ENCODE results near the gene IL25. TPM values are rescaled to one million over a fixed set of nuclear protein-coding genes. Genes with fewer than 3 reads are reported as not detected.

Gene IL25
- total and polyA plus RNA-seq, 2 of the 8 experiments (the other 6 are each of a cell fraction or from before 2014, with no cell fraction given), result not detected

DNA sequence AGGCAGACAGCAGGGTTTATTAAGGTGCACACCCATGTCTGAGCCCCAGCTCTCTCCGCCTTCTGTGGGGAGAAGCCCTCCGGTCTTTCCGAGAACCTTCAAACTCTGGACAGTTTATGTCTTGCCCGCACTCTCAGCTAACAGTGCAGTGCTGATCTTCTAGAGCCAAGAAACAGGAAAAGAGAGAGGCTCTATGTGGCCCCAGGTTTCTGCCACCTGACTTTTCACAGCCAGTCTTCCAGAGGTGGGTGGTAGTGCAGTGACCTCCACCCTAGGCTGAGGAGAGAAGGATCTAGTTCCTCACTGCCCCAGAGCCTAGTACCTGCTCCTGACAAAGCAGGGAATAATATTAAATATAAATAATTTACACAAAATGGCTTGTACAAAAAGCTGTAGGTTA is 15.9 kb upstream of the IL25 start (continued):
- TF ChIP-seq GTF2F1 (IDR thresholded peaks at IDR 0.05; ENCODE audit: borderline replicate concordance, low read depth, low read length), result no peak
- no peak for TF ChIP-seq BRCA1 (IDR thresholded peaks at IDR 0.05; ENCODE audit: low read depth, low read length)
- TF ChIP-seq PHF8 (conservative IDR thresholded peaks at IDR 0.05; ENCODE audit: low read depth, low read length), result no peak
- no peak for TF ChIP-seq KDM5A (IDR thresholded peaks at IDR 0.05; ENCODE audit: low read length)
- TF ChIP-seq JUND (IDR thresholded peaks at IDR 0.05; ENCODE audit: low read length), result no peak

Measured in H1 (cell line).